GM21390 (cell line): Measurements from ENCODE around the gene ZNF391.
"Not testable (repeated sequence)": the region's sequence is repeated elsewhere in the genome, so short reads cannot be mapped to it uniquely, and the experiment has no call there.

Source experiments
- ATAC-seq: cut with Tn5 transposase; IDR thresholded peaks from one replicate; pipeline ENCODE4 v1.9.1; 2021; ENCODE audit not compliant: unreplicated experiment

ZNF391 gene

DNA sequence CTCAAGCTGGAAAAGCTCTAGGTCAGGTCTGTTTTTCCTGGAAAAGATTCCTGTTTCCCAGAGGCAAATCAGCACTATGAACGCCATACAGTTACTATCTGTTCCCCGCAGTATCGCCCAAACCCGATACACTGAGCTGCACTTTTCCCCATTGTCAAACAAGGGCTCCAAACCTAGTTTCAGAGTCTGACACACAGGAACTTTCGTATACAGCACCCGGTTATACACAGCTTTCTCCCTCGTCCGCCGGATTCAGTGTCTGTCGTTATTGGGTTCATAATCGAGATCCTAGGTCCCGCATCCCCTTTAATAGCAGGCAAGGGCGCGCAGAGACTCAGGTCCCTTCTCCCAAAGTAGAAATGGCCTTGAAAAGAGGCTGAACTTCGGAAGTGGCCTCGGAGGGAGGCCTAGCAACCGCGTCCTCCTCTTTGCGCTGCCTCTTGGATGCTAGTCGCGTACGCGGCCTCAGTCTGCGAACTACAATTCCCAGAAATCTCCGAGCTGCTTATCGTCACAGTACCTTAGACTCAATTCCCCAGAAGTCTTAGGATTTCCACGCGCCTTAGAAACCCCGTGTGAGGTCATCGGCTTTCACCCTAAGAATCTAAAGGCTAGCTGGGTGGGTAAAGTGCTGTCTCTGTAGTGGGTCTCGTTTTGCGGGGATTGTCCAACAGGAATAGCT, 34.2 kb downstream of the ZNF391 start:
- no peak for ATAC-seq

DNA sequence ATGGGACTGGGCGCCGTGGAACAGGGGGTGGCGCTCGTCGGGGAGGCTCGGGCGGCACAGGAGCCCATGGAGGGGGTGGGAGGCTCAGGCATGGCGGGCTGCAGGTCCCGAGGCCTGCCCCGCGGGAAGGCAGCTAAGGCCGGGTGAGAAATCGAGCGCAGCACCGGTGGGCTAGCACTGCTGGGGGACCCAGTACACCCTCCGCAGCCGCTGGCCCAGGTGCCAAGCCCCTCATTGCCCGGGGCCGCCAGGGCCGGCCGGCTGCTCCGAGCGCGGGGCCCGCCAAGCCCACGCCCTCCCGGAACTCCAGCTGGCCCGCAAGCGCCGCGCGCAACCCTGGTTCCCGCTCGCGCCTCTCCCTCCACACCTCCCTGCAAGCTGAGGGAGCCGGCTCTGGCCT, 36.3 kb downstream of the ZNF391 start:
- ATAC-seq = not testable (repeated sequence)

DNA sequence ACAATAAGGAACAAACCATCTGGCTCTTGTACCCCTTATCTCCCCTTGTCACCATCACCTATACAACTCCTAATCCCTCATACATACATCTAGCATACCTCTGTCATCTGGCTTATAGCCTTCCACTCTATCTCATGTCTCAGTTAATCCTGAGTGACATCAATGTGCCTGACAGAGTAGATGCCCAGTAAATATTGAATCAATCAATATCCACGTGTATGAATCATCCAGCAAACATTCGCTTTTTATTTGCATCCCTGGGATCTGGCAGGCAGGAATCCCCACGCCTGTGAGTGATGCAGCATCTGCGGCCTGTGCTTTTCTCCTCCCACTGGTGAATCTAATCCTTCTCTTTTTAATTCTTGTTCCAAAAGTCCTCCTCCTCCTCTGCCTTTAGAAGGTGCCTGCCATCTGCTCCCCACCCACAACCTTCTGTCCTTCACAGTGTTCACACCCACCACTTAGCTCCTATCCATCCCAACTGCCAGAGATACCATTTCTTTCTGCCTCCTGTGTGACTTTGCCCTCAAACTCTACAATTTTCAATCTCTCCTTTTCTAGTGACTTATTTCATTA, 37.6 kb downstream of the ZNF391 start:
- no peak for ATAC-seq

DNA sequence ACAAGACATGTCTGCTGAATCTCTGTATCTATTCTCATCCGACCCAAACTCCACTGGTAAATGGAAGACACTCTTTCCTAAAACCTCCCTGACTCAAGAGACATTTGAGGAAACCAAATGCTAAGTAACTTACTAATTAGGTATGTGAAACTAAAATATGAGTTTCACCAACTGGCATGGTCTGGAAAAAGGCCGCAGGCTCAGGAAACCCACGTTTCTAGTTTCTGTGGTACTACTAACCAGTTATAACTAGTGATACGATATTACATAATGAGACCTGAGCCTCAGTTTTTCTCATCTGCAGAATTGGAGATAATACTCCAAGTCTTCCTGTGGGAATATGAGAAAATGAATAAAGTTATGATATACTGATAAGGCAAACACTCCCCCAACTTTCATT, 39.9 kb downstream of the ZNF391 start:
- ATAC-seq = no peak

DNA sequence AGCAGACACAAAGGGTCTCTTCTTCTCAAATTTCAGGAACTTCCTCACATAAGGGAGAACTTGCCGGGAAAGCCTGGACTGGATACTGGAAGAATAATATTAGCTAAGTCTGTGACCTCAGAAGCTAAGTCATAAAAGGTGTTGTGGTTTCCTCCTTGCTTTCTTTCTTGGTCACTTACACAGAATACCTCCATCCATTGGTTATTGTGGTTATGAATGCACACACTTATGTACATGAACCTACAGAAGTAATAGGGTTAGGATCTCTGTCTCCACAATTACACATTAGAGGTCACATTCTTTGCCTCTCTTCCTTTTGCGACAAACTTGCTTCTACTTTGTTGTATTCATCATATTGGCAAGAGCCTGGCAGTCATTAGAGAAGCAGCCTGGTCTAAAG, 40.4 kb downstream of the ZNF391 start:
- no peak for ATAC-seq

DNA sequence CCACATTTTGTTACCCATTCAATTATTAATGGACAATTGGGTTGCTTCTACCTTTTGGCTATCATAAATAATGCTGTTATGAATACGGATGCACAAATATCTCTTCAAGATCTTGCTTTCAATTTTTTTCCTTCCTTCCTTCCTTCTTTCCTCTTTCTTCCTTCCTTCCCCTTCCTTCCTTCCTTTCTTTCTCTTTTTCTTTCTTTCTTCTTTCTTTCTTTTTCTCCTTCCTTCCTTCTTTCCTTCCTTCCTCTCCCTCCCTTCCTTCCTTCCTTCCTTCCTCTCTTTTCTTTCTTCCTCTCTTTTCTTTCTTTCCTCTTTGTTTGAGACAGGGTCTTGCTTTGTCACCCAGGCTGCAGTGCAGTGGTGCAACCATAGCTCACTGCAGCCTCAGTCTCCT, 45.2 kb downstream of the ZNF391 start:
- ATAC-seq = no peak

DNA sequence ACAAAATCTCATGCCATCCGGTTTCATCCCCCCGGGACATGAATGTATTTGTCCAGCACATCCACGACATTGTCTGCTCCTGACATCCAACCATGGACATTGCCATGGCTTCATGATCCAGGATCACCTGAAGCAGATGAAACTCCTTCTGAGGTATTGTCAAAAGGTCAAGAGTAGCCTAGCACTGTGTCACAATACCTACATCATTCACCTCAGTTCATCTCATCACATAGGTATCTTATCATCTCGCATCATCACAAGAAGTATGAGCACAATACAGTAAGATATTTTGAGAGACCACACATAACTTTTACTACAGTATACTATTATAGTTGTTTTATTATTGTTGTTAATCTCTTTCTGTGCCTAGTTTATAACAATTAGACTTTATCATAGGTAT, 50.8 kb downstream of the ZNF391 start:
- ATAC-seq = no peak

DNA sequence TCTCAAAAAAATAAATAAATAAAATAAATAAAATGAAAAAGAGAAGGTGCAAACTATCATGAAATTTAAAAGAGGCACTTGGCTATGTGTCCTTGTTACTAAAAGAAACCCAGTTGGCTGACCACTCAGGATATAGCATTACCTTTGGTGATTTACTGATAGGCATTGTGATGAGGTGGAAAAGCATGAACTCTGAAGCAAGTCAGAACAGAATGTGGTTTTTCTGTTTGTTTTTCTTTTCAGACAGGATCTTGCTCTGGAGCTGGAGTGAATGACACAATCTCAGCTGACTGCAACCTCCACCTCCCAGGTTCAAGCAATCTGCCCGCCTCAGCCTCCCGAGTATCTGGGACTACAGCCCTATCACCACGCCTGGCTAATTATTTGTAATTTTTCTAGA, 52.4 kb downstream of the ZNF391 start:
- ATAC-seq = no peak

DNA sequence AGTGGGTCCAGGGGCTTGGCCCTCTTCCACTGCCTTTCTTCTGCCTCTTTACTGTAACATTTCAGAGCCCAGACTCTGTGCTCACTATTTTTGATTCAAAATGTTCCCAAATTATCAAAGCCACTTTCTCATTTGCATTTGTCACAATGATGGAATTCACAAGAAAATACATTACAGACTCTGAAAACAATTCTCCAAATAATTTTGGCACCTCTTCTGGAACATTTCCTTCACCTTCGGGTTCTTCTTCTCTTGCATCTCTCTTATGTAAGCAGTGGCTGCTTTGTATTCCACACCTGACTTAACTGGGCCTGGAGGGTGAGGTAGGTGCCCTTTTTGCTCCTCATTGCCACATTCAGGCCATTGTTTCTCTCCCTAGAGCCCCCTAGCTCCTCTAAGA, 54.4 kb downstream of the ZNF391 start:
- ATAC-seq = no peak

DNA sequence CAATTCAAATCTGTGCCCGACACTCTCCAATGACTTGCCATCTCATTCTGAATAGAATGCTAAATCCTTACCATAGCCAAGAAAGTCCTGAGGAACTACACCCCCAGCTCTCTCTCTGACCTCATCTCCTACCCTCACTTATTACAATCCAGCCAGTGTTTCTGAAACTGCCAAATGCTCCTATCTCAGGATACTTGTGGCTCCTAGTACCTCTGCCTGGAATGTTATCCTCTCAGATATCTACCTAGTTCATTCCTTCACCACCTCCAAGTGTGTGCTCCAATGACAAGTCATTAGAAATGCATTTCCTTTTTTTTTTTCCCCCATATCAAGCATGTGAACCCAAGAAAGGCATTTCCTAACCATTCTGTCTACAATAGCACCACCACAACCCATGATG, 59.9 kb downstream of the ZNF391 start:
- ATAC-seq = no peak

DNA sequence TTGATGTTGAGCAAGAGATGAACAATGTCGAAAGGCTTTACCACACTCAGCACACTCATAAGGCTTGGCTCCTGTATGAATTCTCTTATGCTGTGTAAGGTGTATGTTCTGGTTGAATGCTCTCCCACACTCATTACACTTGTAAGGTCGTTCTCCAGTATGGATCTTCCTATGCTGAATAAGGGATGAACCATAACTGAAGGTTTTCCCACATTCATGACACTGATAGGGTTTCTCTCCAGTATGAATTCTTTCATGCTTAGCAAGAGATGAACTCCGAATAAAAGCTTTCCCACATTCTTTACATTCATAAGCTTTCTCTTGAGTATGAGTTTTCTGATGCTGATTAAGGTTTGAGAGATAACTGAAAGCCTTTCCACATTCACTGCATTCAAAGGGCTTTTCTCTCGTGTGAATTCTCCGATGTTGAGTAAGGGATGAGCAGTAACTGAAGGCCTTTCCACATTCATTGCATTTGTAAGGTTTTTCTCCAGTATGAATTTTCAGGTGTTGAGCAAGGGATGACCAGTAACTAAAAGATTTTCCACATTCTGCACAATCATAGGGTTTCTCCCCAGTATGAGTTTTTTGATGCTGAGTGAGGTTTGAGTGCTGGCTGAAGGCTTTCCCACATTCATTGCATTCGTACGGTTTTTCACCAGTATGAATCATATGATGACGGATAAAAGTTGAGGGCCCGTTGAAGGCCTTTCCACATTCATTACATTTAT, 63.3 kb downstream of the ZNF391 start:
- ATAC-seq = no peak

DNA sequence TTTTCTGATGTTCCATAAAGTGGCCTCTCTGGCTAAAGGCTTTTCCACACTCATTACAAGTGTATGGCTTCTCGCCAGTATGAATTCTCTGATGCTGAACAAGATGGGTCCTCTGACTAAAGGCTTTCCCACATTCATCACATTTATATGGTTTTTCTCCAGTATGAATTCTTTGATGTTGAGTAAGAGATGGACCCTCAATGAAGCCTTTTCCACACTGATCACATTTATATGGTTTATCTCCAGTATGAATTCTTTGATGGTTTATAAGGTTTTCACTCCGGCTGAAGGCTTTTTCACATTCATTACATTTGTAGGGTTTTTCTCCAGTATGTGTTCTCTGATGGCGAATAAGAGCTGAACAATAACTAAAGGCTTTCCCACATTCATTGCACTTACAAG, 63.9 kb downstream of the ZNF391 start:
- ATAC-seq = no peak
